HepG2 (cell line): Measurements from ENCODE around the gene ZSCAN23. TPM values are rescaled to one million over a fixed set of nuclear protein-coding genes. Genes with fewer than 3 reads are reported as not detected.

Source experiments
- ATRX ChIP-seq: sonication (generic); formaldehyde crosslinking; IDR thresholded peaks from 2 replicates; pipeline ENCODE4 v1.4.0; 2020; ENCODE audit warnings: missing genetic modification reagents, borderline replicate concordance
- CBX1 ChIP-seq: IDR thresholded peaks from one replicate; pipeline ENCODE4 v1.6.1; 2016; ENCODE audit warnings: antibody characterized with exemption, low read depth
- CC2D1A ChIP-seq: sonication (generic); formaldehyde crosslinking; IDR thresholded peaks from 2 replicates; pipeline ENCODE4 v1.8.1; 2023; ENCODE audit warnings: mild to moderate bottlenecking, missing genetic modification reagents
- CEBPG ChIP-seq: IDR thresholded peaks from 2 replicates; pipeline ENCODE4 v1.6.1; 2016
- HOXD1 ChIP-seq: sonication (generic); formaldehyde crosslinking; IDR thresholded peaks from 2 replicates; pipeline ENCODE4 v1.5.0; 2020; ENCODE audit warnings: missing genetic modification reagents
- KLF12 ChIP-seq: sonication (generic); formaldehyde crosslinking; IDR thresholded peaks from 2 replicates; pipeline ENCODE4 v1.4.0; 2020; ENCODE audit warnings: missing genetic modification reagents, borderline replicate concordance
- KLF16 ChIP-seq, 2 experiments: sonication (generic) in 1 of 2; formaldehyde crosslinking in 1 of 2; IDR thresholded peaks; 2 replicates each; pipeline versions ENCODE4 v1.6.1 to v1.8.0; 2016 to 2023; ENCODE audit warnings: missing genetic modification reagents in 2 of 2, missing compliant biosample characterization in 1 of 2
- KLF6 ChIP-seq: IDR thresholded peaks from 2 replicates; pipeline ENCODE4 v1.8.0; 2016; ENCODE audit warnings: missing biosample characterization, missing genetic modification reagents
- MAF1 ChIP-seq: sonication (generic); formaldehyde crosslinking; IDR thresholded peaks from 2 replicates; pipeline ENCODE4 v1.5.0; 2020; ENCODE audit warnings: missing genetic modification reagents, borderline replicate concordance
- MIER2 ChIP-seq: IDR thresholded peaks from 2 replicates; pipeline ENCODE4 v1.6.1; 2016; ENCODE audit warnings: missing biosample characterization, missing genetic modification reagents
- NFIC ChIP-seq: IDR thresholded peaks from 2 replicates; pipeline ENCODE4 v1.6.1; 2012; ENCODE audit warnings: mild to moderate bottlenecking, low read length, inconsistent platforms
- NR2C2 ChIP-seq: sonication (generic); formaldehyde crosslinking; IDR thresholded peaks from 2 replicates; pipeline ENCODE4 v1.4.0; 2020; ENCODE audit warnings: missing genetic modification reagents, mild to moderate bottlenecking, moderate library complexity, borderline replicate concordance
- RFX3 ChIP-seq: IDR thresholded peaks from 2 replicates; pipeline ENCODE4 v1.6.1; 2016; ENCODE audit warnings: missing biosample characterization, missing genetic modification reagents
- SMC3 ChIP-seq: IDR thresholded peaks from 2 replicates; pipeline ENCODE4 v1.6.1; 2011; ENCODE audit warnings: low read length, improper control_type of control experiment
- ZBTB38 ChIP-seq: sonication (generic); formaldehyde crosslinking; IDR thresholded peaks from 2 replicates; pipeline ENCODE4 v1.5.1; 2020; ENCODE audit warnings: mild to moderate bottlenecking, missing genetic modification reagents
- ZC3H4 ChIP-seq: sonication (generic); formaldehyde crosslinking; IDR thresholded peaks from 2 replicates; pipeline ENCODE4 v1.4.0; 2020; ENCODE audit warnings: missing genetic modification reagents, borderline replicate concordance
- ZFP36 ChIP-seq: fragments of 150-350 bp; IDR thresholded peaks from 2 replicates; pipeline ENCODE4 v1.6.1; 2018; ENCODE audit warnings: borderline replicate concordance, low read length, low read depth; ENCODE audit not compliant: partially characterized antibody
- ZNF225 ChIP-seq: sonication (generic); formaldehyde crosslinking; IDR thresholded peaks from 2 replicates; pipeline ENCODE4 v1.4.0; 2020; ENCODE audit warnings: mild to moderate bottlenecking, missing genetic modification reagents
- ZNF24 ChIP-seq: fragments of 450-650 bp; IDR thresholded peaks from 2 replicates; pipeline ENCODE4 v1.6.1; 2017; ENCODE audit warnings: antibody characterized with exemption, mild to moderate bottlenecking
- ZNF30 ChIP-seq: sonication (generic); formaldehyde crosslinking; IDR thresholded peaks from 2 replicates; pipeline ENCODE4 v1.5.0; 2020; ENCODE audit warnings: mild to moderate bottlenecking, missing genetic modification reagents
- ZNF468 ChIP-seq: sonication (generic); formaldehyde crosslinking; IDR thresholded peaks from 2 replicates; pipeline ENCODE4 v1.8.0; 2022; ENCODE audit warnings: mild to moderate bottlenecking, moderate library complexity, missing genetic modification reagents
- ZNF550 ChIP-seq: sonication (generic); formaldehyde crosslinking; IDR thresholded peaks from 2 replicates; pipeline ENCODE4 v1.4.0; 2020; ENCODE audit warnings: mild to moderate bottlenecking, missing genetic modification reagents, borderline replicate concordance
- ZNF703 ChIP-seq: sonication (generic); formaldehyde crosslinking; IDR thresholded peaks from 2 replicates; pipeline ENCODE4 v1.5.1; 2020; ENCODE audit warnings: missing genetic modification reagents, mild to moderate bottlenecking, moderate library complexity, borderline replicate concordance
- ZNF768 ChIP-seq: sonication (generic); formaldehyde crosslinking; IDR thresholded peaks from 2 replicates; pipeline ENCODE4 v1.4.0; 2020; ENCODE audit warnings: missing genetic modification reagents
- polyA plus RNA-seq, 8 experiments: library from polyadenylated mRNA; depleted of rRNA in 3 of 8; stranded (reverse) in 7 of 8; unstranded in 1 of 8; fragments of >200 nt; fragmentation: Illumina TruSeq in 4 of 8; extraction: Trizol in 4 of 8; gene quantifications; 2 replicates each; pipeline versions ENCODE4 v1.2.1 to v1.2.3, GENCODE V29; 2011 to 2016; ENCODE audit warnings: low read depth in 4 of 8, missing spikeins in 1 of 8, mixed read lengths in 1 of 8; ENCODE audit not compliant: insufficient read depth in 1 of 8
- total RNA-seq, 5 experiments: library from RNA; depleted of rRNA; stranded (reverse); fragments of >200 nt; fragmentation: Illumina TruSeq; extraction: Trizol; gene quantifications; 2 replicates each; pipeline ENCODE4 v1.2.3, GENCODE V29; 2016; ENCODE audit warnings: low read depth in 1 of 5
- TF ChIP-seq, protein P1 (sequence below): sonication (generic); formaldehyde crosslinking; IDR thresholded peaks from 2 replicates; pipeline ENCODE4 v1.4.0; 2020; ENCODE audit warnings: low read depth, mild to moderate bottlenecking, missing genetic modification reagents
- TF ChIP-seq, protein P2 (sequence below): sonication (generic); formaldehyde crosslinking; IDR thresholded peaks from 2 replicates; pipeline ENCODE4 v1.4.0; 2020; ENCODE audit warnings: missing genetic modification reagents
- TF ChIP-seq, protein P3 (sequence below): IDR thresholded peaks from 2 replicates; pipeline ENCODE4 v1.6.1; 2016; ENCODE audit warnings: missing genetic modification reagents, missing compliant biosample characterization
- TF ChIP-seq, protein P4 (sequence below): IDR thresholded peaks from 2 replicates; pipeline ENCODE4 v1.6.1; 2012; ENCODE audit warnings: inconsistent platforms

ZSCAN23 gene
- total and polyA plus RNA-seq, 2 of the 13 experiments (the other 11 are each of a cell fraction or from before 2014, with no cell fraction given) = 0.29 to 1.2 TPM

DNA sequence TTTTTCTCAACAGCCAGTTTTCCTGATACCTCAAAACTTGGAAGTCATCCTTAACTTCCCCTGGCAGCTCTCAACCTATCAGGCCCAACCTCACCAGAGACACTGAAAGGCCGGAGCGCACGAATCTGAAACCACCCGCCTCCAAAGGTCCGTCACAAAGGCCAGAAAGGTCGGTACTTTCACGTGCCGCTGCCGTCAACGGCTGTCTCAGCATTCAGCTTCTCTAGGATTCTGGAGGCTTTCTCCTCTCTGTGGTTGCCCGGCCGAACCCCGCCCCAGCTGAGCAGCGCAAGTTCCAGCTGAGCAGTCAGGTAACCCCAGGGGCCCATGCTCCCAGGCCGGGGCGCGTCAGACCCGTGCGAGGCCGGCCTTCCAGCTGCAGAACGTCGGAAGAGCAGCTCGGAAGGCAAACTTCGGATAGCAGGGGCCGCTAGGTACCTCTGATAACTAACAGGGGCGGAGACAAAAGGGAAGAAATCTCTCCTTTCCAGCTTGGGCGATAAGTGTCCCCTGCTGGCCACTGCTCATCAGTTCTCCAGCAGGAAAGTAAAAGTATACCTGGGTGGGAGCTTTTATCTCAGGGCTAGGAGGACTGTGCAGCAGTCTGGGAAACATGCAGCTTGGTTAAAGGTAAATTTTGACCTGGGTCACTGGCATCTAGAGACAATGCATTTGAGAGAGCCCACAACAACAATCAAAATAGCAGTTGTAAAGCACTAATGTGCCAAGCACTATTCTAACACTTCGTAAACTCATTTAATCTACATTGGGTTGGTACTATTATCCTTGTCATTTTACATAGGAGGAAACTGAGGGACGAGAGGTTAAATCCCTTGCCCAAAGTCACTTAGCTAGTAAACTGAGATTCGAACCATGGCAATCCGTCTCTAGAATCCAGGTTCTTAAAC, 59.8 kb downstream of the ZSCAN23 start (continued):
- TF ChIP-seq NFIC (no peak), ZNF24 (no peak), ATRX (CRISPR knock-in tag) (no peak), ZNF768 (CRISPR knock-in tag) (no peak; the same call in none of the 2 replicates), KLF6 (CRISPR knock-in tag) (peak; percentile 92; the same call in 1 of the 2 replicates), ZC3H4 (CRISPR knock-in tag) (no peak), KLF16 (CRISPR knock-in tag; IDR thresholded peaks at IDR 0.05) (peak; percentile 53 to 97; a peak in 3 of 4 replicates), RFX3 (no peak), ZBTB38 (CRISPR knock-in tag) (peak; percentile 82), KLF12 (CRISPR knock-in tag) (no peak), ZNF550 (CRISPR knock-in tag) (no peak), ZNF703 (CRISPR knock-in tag) (no peak), ZNF225 (CRISPR knock-in tag) (0 out of 2 replicates have a peak, but pooled peaks have one; percentile 69), ZNF30 (no peak), CEBPG (CRISPR knock-in tag) (peak; percentile 36; the same call in 1 of the 2 replicates), MIER2 (CRISPR knock-in tag) (peak; percentile 82), NR2C2 (peak; percentile 91), ZFP36 (no peak), ZNF468 (CRISPR knock-in tag) (peak; percentile 90), MAF1 (no peak), SMC3 (peak; percentile 63), CBX1 (no peak), HOXD1 (CRISPR knock-in tag) (peak; percentile 65; the same call in 1 of the 2 replicates), CC2D1A (CRISPR knock-in tag) (no peak)
- TF ChIP-seq, protein P1, sequence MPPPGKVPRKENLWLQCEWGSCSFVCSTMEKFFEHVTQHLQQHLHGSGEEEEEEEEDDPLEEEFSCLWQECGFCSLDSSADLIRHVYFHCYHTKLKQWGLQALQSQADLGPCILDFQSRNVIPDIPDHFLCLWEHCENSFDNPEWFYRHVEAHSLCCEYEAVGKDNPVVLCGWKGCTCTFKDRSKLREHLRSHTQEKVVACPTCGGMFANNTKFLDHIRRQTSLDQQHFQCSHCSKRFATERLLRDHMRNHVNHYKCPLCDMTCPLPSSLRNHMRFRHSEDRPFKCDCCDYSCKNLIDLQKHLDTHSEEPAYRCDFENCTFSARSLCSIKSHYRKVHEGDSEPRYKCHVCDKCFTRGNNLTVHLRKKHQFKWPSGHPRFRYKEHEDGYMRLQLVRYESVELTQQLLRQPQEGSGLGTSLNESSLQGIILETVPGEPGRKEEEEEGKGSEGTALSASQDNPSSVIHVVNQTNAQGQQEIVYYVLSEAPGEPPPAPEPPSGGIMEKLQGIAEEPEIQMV (CRISPR knock-in tag) = no peak
- TF ChIP-seq, protein P2, sequence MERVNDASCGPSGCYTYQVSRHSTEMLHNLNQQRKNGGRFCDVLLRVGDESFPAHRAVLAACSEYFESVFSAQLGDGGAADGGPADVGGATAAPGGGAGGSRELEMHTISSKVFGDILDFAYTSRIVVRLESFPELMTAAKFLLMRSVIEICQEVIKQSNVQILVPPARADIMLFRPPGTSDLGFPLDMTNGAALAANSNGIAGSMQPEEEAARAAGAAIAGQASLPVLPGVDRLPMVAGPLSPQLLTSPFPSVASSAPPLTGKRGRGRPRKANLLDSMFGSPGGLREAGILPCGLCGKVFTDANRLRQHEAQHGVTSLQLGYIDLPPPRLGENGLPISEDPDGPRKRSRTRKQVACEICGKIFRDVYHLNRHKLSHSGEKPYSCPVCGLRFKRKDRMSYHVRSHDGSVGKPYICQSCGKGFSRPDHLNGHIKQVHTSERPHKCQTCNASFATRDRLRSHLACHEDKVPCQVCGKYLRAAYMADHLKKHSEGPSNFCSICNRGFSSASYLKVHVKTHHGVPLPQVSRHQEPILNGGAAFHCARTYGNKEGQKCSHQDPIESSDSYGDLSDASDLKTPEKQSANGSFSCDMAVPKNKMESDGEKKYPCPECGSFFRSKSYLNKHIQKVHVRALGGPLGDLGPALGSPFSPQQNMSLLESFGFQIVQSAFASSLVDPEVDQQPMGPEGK = peak; percentile 65
- TF ChIP-seq, protein P3, sequence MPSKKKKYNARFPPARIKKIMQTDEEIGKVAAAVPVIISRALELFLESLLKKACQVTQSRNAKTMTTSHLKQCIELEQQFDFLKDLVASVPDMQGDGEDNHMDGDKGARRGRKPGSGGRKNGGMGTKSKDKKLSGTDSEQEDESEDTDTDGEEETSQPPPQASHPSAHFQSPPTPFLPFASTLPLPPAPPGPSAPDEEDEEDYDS (CRISPR knock-in tag) = peak; percentile 60
- TF ChIP-seq, protein P4, sequence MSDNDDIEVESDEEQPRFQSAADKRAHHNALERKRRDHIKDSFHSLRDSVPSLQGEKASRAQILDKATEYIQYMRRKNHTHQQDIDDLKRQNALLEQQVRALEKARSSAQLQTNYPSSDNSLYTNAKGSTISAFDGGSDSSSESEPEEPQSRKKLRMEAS = peak; percentile 97
